ENCODE results near the gene KCNIP4. TPM values are rescaled to one million over a fixed set of nuclear protein-coding genes. Genes with fewer than 3 reads are reported as not detected.

KCNIP4 gene
- total RNA-seq, 4 donors from 2014 or later, result 0.19 TPM; not detected in 3

DNA sequence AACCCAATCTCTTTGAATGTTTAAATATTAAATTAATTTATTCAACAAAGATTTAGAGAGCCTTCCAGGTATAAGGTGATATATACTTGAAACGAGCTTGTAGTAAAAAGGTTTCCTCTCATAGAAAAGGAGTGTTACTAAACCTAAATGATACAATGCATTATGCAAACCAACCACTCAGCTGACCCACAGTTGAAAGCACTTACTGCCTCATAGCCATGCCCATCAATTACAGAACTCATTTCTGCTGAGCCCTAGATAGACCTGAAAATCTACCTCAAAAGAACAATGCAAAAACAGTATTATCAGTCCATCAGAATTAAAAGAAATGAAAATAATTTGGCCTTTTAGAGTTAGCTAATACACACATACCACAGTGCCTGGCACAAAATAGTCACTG lies 75.4 kb downstream of the KCNIP4 start:
- TF ChIP-seq POLR2A (IDR thresholded peaks at IDR 0.05), result no peak
- TF ChIP-seq, protein P1, sequence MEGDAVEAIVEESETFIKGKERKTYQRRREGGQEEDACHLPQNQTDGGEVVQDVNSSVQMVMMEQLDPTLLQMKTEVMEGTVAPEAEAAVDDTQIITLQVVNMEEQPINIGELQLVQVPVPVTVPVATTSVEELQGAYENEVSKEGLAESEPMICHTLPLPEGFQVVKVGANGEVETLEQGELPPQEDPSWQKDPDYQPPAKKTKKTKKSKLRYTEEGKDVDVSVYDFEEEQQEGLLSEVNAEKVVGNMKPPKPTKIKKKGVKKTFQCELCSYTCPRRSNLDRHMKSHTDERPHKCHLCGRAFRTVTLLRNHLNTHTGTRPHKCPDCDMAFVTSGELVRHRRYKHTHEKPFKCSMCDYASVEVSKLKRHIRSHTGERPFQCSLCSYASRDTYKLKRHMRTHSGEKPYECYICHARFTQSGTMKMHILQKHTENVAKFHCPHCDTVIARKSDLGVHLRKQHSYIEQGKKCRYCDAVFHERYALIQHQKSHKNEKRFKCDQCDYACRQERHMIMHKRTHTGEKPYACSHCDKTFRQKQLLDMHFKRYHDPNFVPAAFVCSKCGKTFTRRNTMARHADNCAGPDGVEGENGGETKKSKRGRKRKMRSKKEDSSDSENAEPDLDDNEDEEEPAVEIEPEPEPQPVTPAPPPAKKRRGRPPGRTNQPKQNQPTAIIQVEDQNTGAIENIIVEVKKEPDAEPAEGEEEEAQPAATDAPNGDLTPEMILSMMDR (IDR thresholded peaks at IDR 0.05), result no peak
- no peaks in the 10 kb centered on the region for H3K9me3 ChIP-seq
- no peak overlapping the region for H3K4me3 ChIP-seq
- H3K4me1 ChIP-seq, result no peaks in the 10 kb centered on the region
- no peaks in the 10 kb centered on the region for H3K27me3 ChIP-seq
- DNase-seq, result no peak
- H3K27ac ChIP-seq, result no peak overlapping the region
- no peaks in the 10 kb centered on the region for H3K36me3 ChIP-seq
- WGBS, 2 donors, result 40 to 42% methylated on average over 1 of the region's 1 CpG
- intact Hi-C loops (cut with DNase I), result no loop called here

DNA sequence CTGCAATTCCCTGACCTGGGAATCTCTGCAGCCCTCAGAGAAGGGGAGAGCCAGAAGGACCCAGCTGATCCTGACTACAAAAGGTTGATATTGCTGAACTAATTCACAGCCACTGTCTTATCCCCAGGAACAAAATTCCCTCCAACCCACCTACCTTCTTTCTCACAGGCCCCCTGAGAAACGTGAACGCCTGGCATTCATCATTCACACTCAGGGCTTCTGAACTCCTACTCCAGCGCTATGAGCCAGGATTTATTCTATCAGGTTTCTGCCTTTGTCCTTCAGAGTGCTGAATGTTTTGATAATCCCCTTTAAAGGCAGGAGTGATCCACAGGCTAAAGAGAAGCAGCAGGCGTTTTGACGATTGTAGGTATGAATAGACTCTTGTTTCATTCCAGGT lies 76.5 kb downstream of the KCNIP4 start:
- Histone ChIP-seq H3K27ac (no peak overlapping the region), H3K4me1 (no peaks in the 10 kb centered on the region), H3K27me3 (no peaks in the 10 kb centered on the region), H3K36me3 (no peaks in the 10 kb centered on the region), H3K9me3 (no peaks in the 10 kb centered on the region), H3K4me3 (no peak overlapping the region)
- no peak for DNase-seq
- intact Hi-C loops (cut with DNase I), result no loop called here
- TF ChIP-seq, protein P1 (IDR thresholded peaks at IDR 0.05), result no peak
- no peak for TF ChIP-seq POLR2A (IDR thresholded peaks at IDR 0.05)
- WGBS, 2 donors, result 38 to 72% methylated on average over 5 of the region's 5 CpGs

DNA sequence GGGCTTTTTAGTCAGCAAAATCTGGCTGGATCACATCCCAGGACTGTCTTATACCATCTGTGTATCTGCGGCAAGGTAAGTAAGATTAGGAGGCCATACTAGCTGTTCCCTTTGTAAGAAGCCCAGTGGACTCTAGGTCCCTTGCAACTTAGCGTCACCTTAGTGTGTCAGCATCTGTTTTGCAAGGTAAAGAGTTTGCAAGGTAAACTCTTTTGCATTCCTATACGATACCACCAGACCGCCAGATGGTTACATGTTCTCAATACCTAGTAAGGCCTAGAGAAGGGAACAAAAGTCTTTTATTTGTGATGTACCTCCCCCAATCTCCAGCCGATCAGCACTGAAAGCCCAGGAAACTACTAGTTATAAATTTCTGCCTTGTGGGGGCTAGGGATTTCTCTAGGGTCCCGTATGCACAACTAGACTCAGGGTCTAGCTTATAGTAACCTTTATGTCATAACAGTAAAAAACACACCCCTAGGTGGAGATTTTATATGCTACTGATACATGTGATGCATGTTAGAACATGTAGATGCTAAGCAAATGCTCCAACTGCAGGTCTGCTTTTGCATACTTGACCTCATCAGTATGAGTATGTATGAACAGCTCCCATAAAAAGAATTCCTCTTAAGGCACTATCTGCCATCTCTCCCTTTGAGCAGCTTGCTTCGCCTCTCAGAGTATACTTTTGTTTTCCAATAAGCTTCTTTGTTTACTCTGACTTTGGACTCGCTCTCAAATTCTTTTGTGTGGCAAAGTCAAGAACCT lies 78.4 kb downstream of the KCNIP4 start:
- TF ChIP-seq POLR2A (IDR thresholded peaks at IDR 0.05), result no peak
- TF ChIP-seq, protein P1 (IDR thresholded peaks at IDR 0.05), result no peak
- H3K27me3 ChIP-seq, result no peaks in the 10 kb centered on the region
- H3K4me1 ChIP-seq, result no peaks in the 10 kb centered on the region
- H3K9me3 ChIP-seq, result no peaks in the 10 kb centered on the region
- H3K36me3 ChIP-seq, result no peaks in the 10 kb centered on the region
- WGBS, 2 donors, result 77 to 84% methylated on average over 7 to 8 of the region's 8 CpGs
- intact Hi-C loops (cut with DNase I), result no loop called here
- H3K4me3 ChIP-seq, result no peak overlapping the region
- DNase-seq, result no peak
- no peak overlapping the region for H3K27ac ChIP-seq

DNA sequence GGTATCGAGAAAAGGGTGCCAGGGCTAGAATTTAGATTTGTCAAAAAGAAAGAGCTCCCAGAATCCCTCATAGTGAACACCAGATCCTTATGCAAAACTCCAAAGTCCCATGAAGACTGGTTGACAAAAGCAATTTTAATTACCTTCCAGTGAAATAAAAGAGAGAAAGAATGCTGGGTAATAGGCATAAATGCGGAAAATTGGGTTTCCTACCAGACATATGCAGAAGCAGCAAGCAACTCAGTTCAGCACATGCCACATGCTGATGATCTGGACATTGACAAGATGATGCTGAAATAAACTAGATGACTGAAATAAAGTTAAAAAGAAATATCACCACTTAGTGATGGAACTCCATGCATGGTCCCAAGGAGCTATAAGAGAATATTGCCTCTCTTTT lies 83.9 kb downstream of the KCNIP4 start:
- 74 to 79% methylated on average over 2 of the region's 2 CpGs for WGBS, 2 donors
- Histone ChIP-seq H3K4me3 (no peak overlapping the region), H3K27ac (no peak overlapping the region), H3K4me1 (no peaks in the 10 kb centered on the region), H3K36me3 (no peaks in the 10 kb centered on the region), H3K9me3 (no peaks in the 10 kb centered on the region), H3K27me3 (no peaks in the 10 kb centered on the region)
- no peak for DNase-seq
- intact Hi-C loops (cut with DNase I), result no loop called here
- TF ChIP-seq, protein P1 (IDR thresholded peaks at IDR 0.05), result no peak
- no peak for TF ChIP-seq POLR2A (IDR thresholded peaks at IDR 0.05)

DNA sequence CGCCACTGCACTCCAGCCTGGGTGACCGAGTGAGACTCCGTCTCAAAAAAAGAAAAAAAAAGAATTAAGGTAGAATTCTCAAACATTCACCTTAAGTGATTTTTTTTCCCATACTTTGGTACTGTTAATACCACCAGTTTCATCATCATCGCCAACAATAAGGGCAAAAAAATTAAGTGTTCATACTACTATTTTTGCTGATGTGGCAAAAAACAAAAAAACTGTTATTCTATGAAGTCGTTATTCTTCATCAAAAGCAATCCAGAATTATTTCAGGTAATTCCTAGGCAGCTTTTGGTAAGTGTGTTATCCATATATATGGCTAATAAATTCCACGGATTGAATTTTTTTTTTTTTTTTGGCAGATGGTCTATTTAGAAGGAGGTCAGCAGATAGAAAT lies 85.7 kb downstream of the KCNIP4 start:
- Histone ChIP-seq H3K27ac (no peak overlapping the region), H3K27me3 (no peaks in the 10 kb centered on the region), H3K4me1 (no peaks in the 10 kb centered on the region), H3K9me3 (no peaks in the 10 kb centered on the region), H3K4me3 (no peak overlapping the region), H3K36me3 (no peaks in the 10 kb centered on the region)
- TF ChIP-seq POLR2A (IDR thresholded peaks at IDR 0.05), result no peak
- TF ChIP-seq, protein P1 (IDR thresholded peaks at IDR 0.05), result no peak
- DNase-seq, result no peak
- intact Hi-C loops (cut with DNase I), result no loop called here
- 87% methylated on average over 6 of the region's 6 CpGs for WGBS, 2 donors
